HepG2 (cell line): ENCODE data around the gene TTLL12. TPM values are rescaled to one million over a fixed set of nuclear protein-coding genes. Genes with fewer than 3 reads are reported as not detected.
A peak's percentile ranks its signal among the peaks of the same experiment; 100 is the strongest.

Experiments
- CHD4 ChIP-seq: fragments of 200-600 bp; sonication (generic); IDR thresholded peaks from 2 replicates; pipeline ENCODE4 v1.7.0; 2017; ENCODE audit warnings: mild to moderate bottlenecking, low read length, borderline replicate concordance
- ISL2 ChIP-seq: sonication (generic); formaldehyde crosslinking; IDR thresholded peaks from 2 replicates; pipeline ENCODE4 v1.5.0; 2020; ENCODE audit warnings: missing genetic modification reagents
- KLF11 ChIP-seq: IDR thresholded peaks from 2 replicates; pipeline ENCODE4 v1.6.1; 2016; ENCODE audit warnings: missing compliant biosample characterization
- NCOA5 ChIP-seq: sonication (generic); formaldehyde crosslinking; IDR thresholded peaks from 2 replicates; pipeline ENCODE4 v1.4.0; 2020; ENCODE audit warnings: missing genetic modification reagents
- NR2C2 ChIP-seq: sonication (generic); formaldehyde crosslinking; IDR thresholded peaks from 2 replicates; pipeline ENCODE4 v1.4.0; 2020; ENCODE audit warnings: missing genetic modification reagents, mild to moderate bottlenecking, moderate library complexity, borderline replicate concordance
- POGK ChIP-seq: sonication (generic); formaldehyde crosslinking; conservative IDR thresholded peaks from 2 replicates; pipeline ENCODE4 v1.8.0; 2022; ENCODE audit warnings: mild to moderate bottlenecking, moderate library complexity, missing genetic modification reagents
- POLR2AphosphoS2 ChIP-seq: IDR thresholded peaks from 2 replicates; pipeline ENCODE4 v1.6.1; 2011; ENCODE audit warnings: low read depth, low read length, improper control_type of control experiment
- RERE ChIP-seq: IDR thresholded peaks from 2 replicates; pipeline ENCODE4 v1.6.1; 2016; ENCODE audit warnings: low read depth, missing genetic modification reagents, missing compliant biosample characterization
- RFXAP ChIP-seq: sonication (generic); formaldehyde crosslinking; IDR thresholded peaks from 2 replicates; pipeline ENCODE4 v1.4.0; 2020; ENCODE audit warnings: missing genetic modification reagents, borderline replicate concordance
- SP2 ChIP-seq: sonication (generic); formaldehyde crosslinking; IDR thresholded peaks from 2 replicates; pipeline ENCODE4 v1.5.1; 2020; ENCODE audit warnings: mild to moderate bottlenecking, missing genetic modification reagents
- ZFY ChIP-seq: sonication (generic); formaldehyde crosslinking; IDR thresholded peaks from 2 replicates; pipeline ENCODE4 v1.4.0; 2020; ENCODE audit warnings: missing genetic modification reagents
- ZNF577 ChIP-seq: sonication (generic); formaldehyde crosslinking; IDR thresholded peaks from 2 replicates; pipeline ENCODE4 v1.4.0; 2020; ENCODE audit warnings: mild to moderate bottlenecking, low read depth, missing genetic modification reagents, borderline replicate concordance
- ZNF768 ChIP-seq: sonication (generic); formaldehyde crosslinking; IDR thresholded peaks from 2 replicates; pipeline ENCODE4 v1.4.0; 2020; ENCODE audit warnings: missing genetic modification reagents
- ZSCAN29 ChIP-seq: sonication (generic); formaldehyde crosslinking; conservative IDR thresholded peaks from 2 replicates; pipeline ENCODE4 v1.4.0; 2020; ENCODE audit warnings: mild to moderate bottlenecking, missing genetic modification reagents
- polyA plus RNA-seq, 8 experiments: library from polyadenylated mRNA; depleted of rRNA in 3 of 8; stranded (reverse) in 7 of 8; unstranded in 1 of 8; fragments of >200 nt; fragmentation: Illumina TruSeq in 4 of 8; extraction: Trizol in 4 of 8; gene quantifications; 2 replicates each; pipeline versions ENCODE4 v1.2.1 to v1.2.3, GENCODE V29; 2011 to 2016; ENCODE audit warnings: low read depth in 4 of 8, missing spikeins in 1 of 8, mixed read lengths in 1 of 8; ENCODE audit not compliant: insufficient read depth in 1 of 8
- total RNA-seq, 5 experiments: library from RNA; depleted of rRNA; stranded (reverse); fragments of >200 nt; fragmentation: Illumina TruSeq; extraction: Trizol; gene quantifications; 2 replicates each; pipeline ENCODE4 v1.2.3, GENCODE V29; 2016; ENCODE audit warnings: low read depth in 1 of 5
- TF ChIP-seq, protein P1 (sequence below): sonication (generic); formaldehyde crosslinking; IDR thresholded peaks from 2 replicates; pipeline ENCODE4 v1.5.0; 2020; ENCODE audit warnings: missing genetic modification reagents
- TF ChIP-seq, protein P2 (sequence below): sonication (generic); formaldehyde crosslinking; IDR thresholded peaks from 2 replicates; pipeline ENCODE4 v1.8.0; 2022; ENCODE audit warnings: mild to moderate bottlenecking, missing genetic modification reagents; ENCODE audit not compliant: insufficient replicate concordance
- TF ChIP-seq, protein P3 (sequence below): sonication (generic); formaldehyde crosslinking; IDR thresholded peaks from 2 replicates; pipeline ENCODE4 v1.8.0; 2022; ENCODE audit warnings: low read depth, missing genetic modification reagents

TTLL12 gene
- total and polyA plus RNA-seq, 2 of the 13 experiments (the other 11 are each of a cell fraction or from before 2014, with no cell fraction given), result 11.9 to 38.1 TPM

- no peak for TF ChIP-seq RERE (CRISPR knock-in tag)
- no peak for TF ChIP-seq KLF11 (CRISPR knock-in tag)
- no peak for TF ChIP-seq ZFY (CRISPR knock-in tag)
- no peak for TF ChIP-seq POLR2AphosphoS2
- TF ChIP-seq NR2C2 (CRISPR knock-in tag), result peak; percentile 51; the same call in 1 of the 2 replicates
- TF ChIP-seq, protein P1, sequence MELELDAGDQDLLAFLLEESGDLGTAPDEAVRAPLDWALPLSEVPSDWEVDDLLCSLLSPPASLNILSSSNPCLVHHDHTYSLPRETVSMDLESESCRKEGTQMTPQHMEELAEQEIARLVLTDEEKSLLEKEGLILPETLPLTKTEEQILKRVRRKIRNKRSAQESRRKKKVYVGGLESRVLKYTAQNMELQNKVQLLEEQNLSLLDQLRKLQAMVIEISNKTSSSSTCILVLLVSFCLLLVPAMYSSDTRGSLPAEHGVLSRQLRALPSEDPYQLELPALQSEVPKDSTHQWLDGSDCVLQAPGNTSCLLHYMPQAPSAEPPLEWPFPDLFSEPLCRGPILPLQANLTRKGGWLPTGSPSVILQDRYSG, result no peak
- no peak for TF ChIP-seq ZNF577 (CRISPR knock-in tag)
- TF ChIP-seq RFXAP (CRISPR knock-in tag), result no peak
- no peak for TF ChIP-seq ISL2 (CRISPR knock-in tag)
- TF ChIP-seq ZNF768 (CRISPR knock-in tag), result peak; percentile 27; the same call in 1 of the 2 replicates
- no peak for TF ChIP-seq CHD4
- no peak for TF ChIP-seq POGK (CRISPR knock-in tag)
- TF ChIP-seq, protein P2, sequence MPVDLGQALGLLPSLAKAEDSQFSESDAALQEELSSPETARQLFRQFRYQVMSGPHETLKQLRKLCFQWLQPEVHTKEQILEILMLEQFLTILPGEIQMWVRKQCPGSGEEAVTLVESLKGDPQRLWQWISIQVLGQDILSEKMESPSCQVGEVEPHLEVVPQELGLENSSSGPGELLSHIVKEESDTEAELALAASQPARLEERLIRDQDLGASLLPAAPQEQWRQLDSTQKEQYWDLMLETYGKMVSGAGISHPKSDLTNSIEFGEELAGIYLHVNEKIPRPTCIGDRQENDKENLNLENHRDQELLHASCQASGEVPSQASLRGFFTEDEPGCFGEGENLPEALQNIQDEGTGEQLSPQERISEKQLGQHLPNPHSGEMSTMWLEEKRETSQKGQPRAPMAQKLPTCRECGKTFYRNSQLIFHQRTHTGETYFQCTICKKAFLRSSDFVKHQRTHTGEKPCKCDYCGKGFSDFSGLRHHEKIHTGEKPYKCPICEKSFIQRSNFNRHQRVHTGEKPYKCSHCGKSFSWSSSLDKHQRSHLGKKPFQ (CRISPR knock-in tag), result peak; percentile 39
- TF ChIP-seq SP2 (CRISPR knock-in tag), result no peak
- TF ChIP-seq ZSCAN29 (CRISPR knock-in tag), result 0 out of 2 replicates have a peak, but pooled peaks have one; percentile 39
- no peak for TF ChIP-seq NCOA5 (CRISPR knock-in tag)
- TF ChIP-seq, protein P3, sequence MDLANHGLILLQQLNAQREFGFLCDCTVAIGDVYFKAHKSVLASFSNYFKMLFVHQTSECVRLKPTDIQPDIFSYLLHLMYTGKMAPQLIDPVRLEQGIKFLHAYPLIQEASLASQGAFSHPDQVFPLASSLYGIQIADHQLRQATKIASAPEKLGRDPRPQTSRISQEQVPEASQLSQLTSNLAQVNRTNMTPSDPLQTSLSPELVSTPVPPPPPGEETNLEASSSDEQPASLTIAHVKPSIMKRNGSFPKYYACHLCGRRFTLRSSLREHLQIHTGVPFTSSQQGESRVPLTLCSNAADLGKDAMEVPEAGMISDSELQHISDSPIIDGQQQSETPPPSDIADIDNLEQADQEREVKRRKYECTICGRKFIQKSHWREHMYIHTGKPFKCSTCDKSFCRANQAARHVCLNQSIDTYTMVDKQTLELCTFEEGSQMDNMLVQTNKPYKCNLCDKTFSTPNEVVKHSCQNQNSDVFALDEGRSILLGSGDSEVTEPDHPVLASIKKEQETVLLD, result no peak
These were observed 68.7 kb downstream of the TTLL12 start (continued) for GRCh38 chr22:43118024-43118849.
